K562 (cell line): Measurements from ENCODE around the gene LTN1. TPM values are rescaled to one million over a fixed set of nuclear protein-coding genes. Genes with fewer than 3 reads are reported as not detected.

ENCODE experiments used
- EHMT2 ChIP-seq: fragments of 450-650 bp; IDR thresholded peaks from 2 replicates; pipeline ENCODE4 v1.6.1; 2018; ENCODE audit warnings: antibody characterized with exemption
- EP300 ChIP-seq: IDR thresholded peaks from 2 replicates; pipeline ENCODE4 v1.6.1; 2012; ENCODE audit warnings: low read length, improper control_type of control experiment
- ETV5 ChIP-seq: sonication (generic); formaldehyde crosslinking; IDR thresholded peaks from 2 replicates; pipeline ENCODE4 v1.4.0; 2020; ENCODE audit warnings: low read depth, mild to moderate bottlenecking, missing genetic modification reagents
- HNRNPUL1 ChIP-seq: fragments of 200-400 bp; formaldehyde crosslinking; IDR thresholded peaks from 2 replicates; pipeline ENCODE4 v1.6.1; 2017; ENCODE audit warnings: low read length
- MLLT1 ChIP-seq, 2 experiments: fragments of 450-650 bp; IDR thresholded peaks; 2 replicates each; pipeline ENCODE4 v1.6.1; 2016
- MYC ChIP-seq, 2 experiments: fragments of 250-450 bp in 1 of 2; sonication (Bioruptor Pico) in 1 of 2; IDR thresholded peaks; 2 replicates each; pipeline versions ENCODE4 v1.5.1 to v1.6.1; 2012 to 2021; ENCODE audit warnings: low read depth in 2 of 2, borderline replicate concordance in 1 of 2, improper control_type of control experiment in 1 of 2, low read length in 1 of 2, mild to moderate bottlenecking in 1 of 2, moderate library complexity in 1 of 2
- PHTF2 ChIP-seq: fragments of 250-450 bp; sonication (Bioruptor Pico); IDR thresholded peaks from 2 replicates; pipeline ENCODE4 v1.5.0; 2021; ENCODE audit warnings: mild to moderate bottlenecking
- RBBP5 ChIP-seq: fragments of 200-600 bp; sonication (generic); IDR thresholded peaks from 2 replicates; pipeline ENCODE4 v1.6.1; 2012; ENCODE audit warnings: borderline replicate concordance, mild to moderate bottlenecking, low read length, control low read depth, inconsistent platforms; ENCODE audit not compliant: insufficient read depth, poor library complexity, severe bottlenecking
- RCOR1 ChIP-seq, 2 experiments: IDR thresholded peaks; 2 replicates each; pipeline ENCODE4 v1.6.1; 2012; ENCODE audit warnings: low read depth in 2 of 2, low read length in 2 of 2, borderline replicate concordance in 1 of 2, improper control_type of control experiment in 1 of 2
- TAF1 ChIP-seq: IDR thresholded peaks from 2 replicates; pipeline ENCODE4 v1.6.1; 2011; ENCODE audit warnings: mild to moderate bottlenecking, low read length, moderate library complexity; ENCODE audit not compliant: insufficient read depth, control insufficient read depth, severe bottlenecking; ENCODE audit errors: extremely low read depth
- U2AF2 ChIP-seq: fragments of 200-400 bp; formaldehyde crosslinking; optimal IDR thresholded peaks from 2 replicates; pipeline ENCODE3; 2017; ENCODE audit warnings: low read depth, mild to moderate bottlenecking, low read length
- ZFPM2 ChIP-seq: fragments of 250-450 bp; sonication (Bioruptor Pico); IDR thresholded peaks from 2 replicates; pipeline ENCODE4 v1.5.1; 2022; ENCODE audit warnings: mild to moderate bottlenecking
- ZKSCAN1 ChIP-seq: fragments of 150-350 bp; IDR thresholded peaks from 2 replicates; pipeline ENCODE4 v1.6.1; 2016; ENCODE audit warnings: low read depth, low read length
- ZNF143 ChIP-seq: sonication (generic); formaldehyde crosslinking; IDR thresholded peaks from 2 replicates; pipeline ENCODE4 v1.9.0; 2022; ENCODE audit warnings: mild to moderate bottlenecking, missing genetic modification reagents
- ZNF551 ChIP-seq: fragments of 250-450 bp; sonication (Bioruptor Pico); IDR thresholded peaks from 2 replicates; pipeline ENCODE4 v1.5.0; 2021; ENCODE audit warnings: mild to moderate bottlenecking, moderate library complexity
- ZNF57 ChIP-seq: fragments of 450-650 bp; formaldehyde crosslinking; IDR thresholded peaks from 2 replicates; pipeline ENCODE4 v1.4.0; 2020; ENCODE audit warnings: mild to moderate bottlenecking, moderate library complexity
- ZNF76 ChIP-seq: fragments of 250-450 bp; sonication (Bioruptor Pico); IDR thresholded peaks from 2 replicates; pipeline ENCODE4 v1.4.0; 2020; ENCODE audit warnings: mild to moderate bottlenecking, moderate library complexity, borderline replicate concordance
- polyA plus RNA-seq, 8 experiments: library from polyadenylated mRNA; depleted of rRNA in 4 of 8; stranded (reverse) in 5 of 8; unstranded in 3 of 8; fragments of >200 nt; fragmentation: Nextera tagmentation in 2 of 8; fragmentation: Illumina TruSeq in 1 of 8; extraction: Ambion mirVana in 2 of 8; extraction: Trizol in 1 of 8; gene quantifications; 2 replicates each; pipeline versions ENCODE4 v1.2.1 to v1.2.3, GENCODE V29; 2011 to 2014; ENCODE audit warnings: inconsistent platforms in 1 of 8, missing spikeins in 1 of 8
- total RNA-seq, 7 experiments: library from RNA; depleted of rRNA in 6 of 7; stranded (reverse); fragments of >200 nt in 6 of 7; fragmentation: Illumina TruSeq in 2 of 7; extraction: Trizol in 2 of 7; gene quantifications; 2 replicates each; pipeline versions ENCODE4 v1.2.1 to v1.2.3, GENCODE V29; 2011 to 2021; ENCODE audit warnings: low replicate concordance in 1 of 7
- TF ChIP-seq, protein P1 (sequence below): fragments of 250-450 bp; sonication (Bioruptor Pico); IDR thresholded peaks from 2 replicates; pipeline ENCODE4 v1.8.0; 2022; ENCODE audit warnings: inconsistent platforms
- TF ChIP-seq, protein P2 (sequence below): fragments of 200-400 bp; formaldehyde crosslinking; IDR thresholded peaks from 2 replicates; pipeline ENCODE4 v1.6.1; 2017; ENCODE audit warnings: mild to moderate bottlenecking, low read depth, low read length, moderate library complexity

Gene LTN1
- total and polyA plus RNA-seq, 9 of the 15 experiments (the other 6 are each of a cell fraction or from before 2014, with no cell fraction given): 15.7 to 49.6 (median 28.7) TPM

- TF ChIP-seq MYC (IDR thresholded peaks at IDR 0.05; ENCODE audit: low read depth, low read length) (peak; percentile 98), MYC (CRISPR knock-in tag; IDR thresholded peaks at IDR 0.05; ENCODE audit: borderline replicate concordance, low read depth) (peak; percentile 85; the same call in 1 of the 2 replicates), MLLT1 (IDR thresholded peaks at IDR 0.05) (peak in 1 of 2 experiments; percentile 58; a peak in 2 of 4 replicates), ETV5 (CRISPR knock-in tag) (peak; percentile 69; the same call in 1 of the 2 replicates), ZNF551 (no peak), RCOR1 (IDR thresholded peaks at IDR 0.05; ENCODE audit: borderline replicate concordance in 1 of 2, low read depth in 2 of 2, low read length in 2 of 2) (peak in 1 of 2 experiments; percentile 78; a peak in 1 of 4 replicates), U2AF2 (no peak), EHMT2 (no peak), ZNF143 (CRISPR knock-in tag) (peak; percentile 62; the same call in 1 of the 2 replicates), EP300 (peak; percentile 43), ZNF57 (CRISPR knock-in tag) (0 out of 2 replicates have a peak, but pooled peaks have one; percentile 3), ZKSCAN1 (0 out of 2 replicates have a peak, but pooled peaks have one; percentile 60), TAF1 (peak; percentile 98), PHTF2 (no peak), HNRNPUL1 (no peak), RBBP5 (peak; percentile 98), ZFPM2 (CRISPR knock-in tag) (no peak), ZNF76 (CRISPR knock-in tag) (no peak)
- TF ChIP-seq, protein P1, sequence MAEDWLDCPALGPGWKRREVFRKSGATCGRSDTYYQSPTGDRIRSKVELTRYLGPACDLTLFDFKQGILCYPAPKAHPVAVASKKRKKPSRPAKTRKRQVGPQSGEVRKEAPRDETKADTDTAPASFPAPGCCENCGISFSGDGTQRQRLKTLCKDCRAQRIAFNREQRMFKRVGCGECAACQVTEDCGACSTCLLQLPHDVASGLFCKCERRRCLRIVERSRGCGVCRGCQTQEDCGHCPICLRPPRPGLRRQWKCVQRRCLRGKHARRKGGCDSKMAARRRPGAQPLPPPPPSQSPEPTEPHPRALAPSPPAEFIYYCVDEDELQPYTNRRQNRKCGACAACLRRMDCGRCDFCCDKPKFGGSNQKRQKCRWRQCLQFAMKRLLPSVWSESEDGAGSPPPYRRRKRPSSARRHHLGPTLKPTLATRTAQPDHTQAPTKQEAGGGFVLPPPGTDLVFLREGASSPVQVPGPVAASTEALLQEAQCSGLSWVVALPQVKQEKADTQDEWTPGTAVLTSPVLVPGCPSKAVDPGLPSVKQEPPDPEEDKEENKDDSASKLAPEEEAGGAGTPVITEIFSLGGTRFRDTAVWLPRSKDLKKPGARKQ (CRISPR knock-in tag): no peak
- TF ChIP-seq, protein P2, sequence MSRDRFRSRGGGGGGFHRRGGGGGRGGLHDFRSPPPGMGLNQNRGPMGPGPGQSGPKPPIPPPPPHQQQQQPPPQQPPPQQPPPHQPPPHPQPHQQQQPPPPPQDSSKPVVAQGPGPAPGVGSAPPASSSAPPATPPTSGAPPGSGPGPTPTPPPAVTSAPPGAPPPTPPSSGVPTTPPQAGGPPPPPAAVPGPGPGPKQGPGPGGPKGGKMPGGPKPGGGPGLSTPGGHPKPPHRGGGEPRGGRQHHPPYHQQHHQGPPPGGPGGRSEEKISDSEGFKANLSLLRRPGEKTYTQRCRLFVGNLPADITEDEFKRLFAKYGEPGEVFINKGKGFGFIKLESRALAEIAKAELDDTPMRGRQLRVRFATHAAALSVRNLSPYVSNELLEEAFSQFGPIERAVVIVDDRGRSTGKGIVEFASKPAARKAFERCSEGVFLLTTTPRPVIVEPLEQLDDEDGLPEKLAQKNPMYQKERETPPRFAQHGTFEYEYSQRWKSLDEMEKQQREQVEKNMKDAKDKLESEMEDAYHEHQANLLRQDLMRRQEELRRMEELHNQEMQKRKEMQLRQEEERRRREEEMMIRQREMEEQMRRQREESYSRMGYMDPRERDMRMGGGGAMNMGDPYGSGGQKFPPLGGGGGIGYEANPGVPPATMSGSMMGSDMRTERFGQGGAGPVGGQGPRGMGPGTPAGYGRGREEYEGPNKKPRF: no peak
Measured at GRCh38 chr21:29002442-29003144, 9.9 kb upstream of the LTN1 start (continued).
